Smooth muscle cell (in vitro differentiated cells): Measurements from ENCODE around the gene AKT3. TPM values are rescaled to one million over a fixed set of nuclear protein-coding genes. Genes with fewer than 3 reads are reported as not detected.

ENCODE experiments used
- DNase-seq: peaks from one replicate; lab custom pipeline; 2025; ENCODE audit not compliant: unreplicated experiment; lab: John Stamatoyannopoulos, UW
- H2AFZ ChIP-seq: fragments of 200-600 bp; sonication (generic); 2 replicates; pipeline ENCODE4 v1.6.0; 2016; ENCODE audit warnings: antibody characterized with exemption, low read depth, mild to moderate bottlenecking
- H3F3A ChIP-seq: fragments of 200-600 bp; sonication (generic); 2 replicates; pipeline ENCODE4 v1.6.0; 2017; ENCODE audit warnings: antibody characterized with exemption, low read depth
- H3K27ac ChIP-seq: fragments of 200-600 bp; sonication (generic); 2 replicates; pipeline ENCODE4 v1.5.1; 2016; ENCODE audit warnings: low read depth, mild to moderate bottlenecking
- H3K27me3 ChIP-seq: fragments of 200-600 bp; sonication (generic); 2 replicates; pipeline ENCODE4 v1.6.1; 2016; ENCODE audit warnings: low read depth, mild to moderate bottlenecking
- H3K36me3 ChIP-seq: fragments of 200-600 bp; sonication (generic); 2 replicates; pipeline ENCODE4 v1.5.1; 2016; ENCODE audit warnings: low read depth
- H3K4me1 ChIP-seq: fragments of 200-600 bp; sonication (generic); 2 replicates; pipeline ENCODE4 v1.5.1; 2016; ENCODE audit warnings: low read depth
- H3K4me2 ChIP-seq: fragments of 200-600 bp; sonication (generic); 2 replicates; pipeline ENCODE4 v1.6.0; 2016; ENCODE audit warnings: mild to moderate bottlenecking
- H3K4me3 ChIP-seq: fragments of 200-600 bp; sonication (generic); 2 replicates; pipeline ENCODE4 v1.5.1; 2016; ENCODE audit warnings: mild to moderate bottlenecking
- H3K79me2 ChIP-seq: fragments of 200-600 bp; sonication (generic); 2 replicates; pipeline ENCODE4 v1.6.0; 2016; ENCODE audit warnings: low read depth, mild to moderate bottlenecking
- H3K9ac ChIP-seq: fragments of 200-600 bp; sonication (generic); 2 replicates; pipeline ENCODE4 v1.6.0; 2016; ENCODE audit warnings: low read depth
- H3K9me3 ChIP-seq: fragments of 200-600 bp; sonication (generic); replicated peaks from 2 replicates; pipeline ENCODE4 v1.5.1; 2016; ENCODE audit warnings: low read depth
- H4K20me1 ChIP-seq: fragments of 200-600 bp; sonication (generic); 2 replicates; pipeline ENCODE4 v1.6.0; 2016; ENCODE audit warnings: low read depth
- WGBS: methylation state at CpG from one replicate; pipeline ENCODE4 v1.1.7; 2016; ENCODE audit warnings: low lambda C conversion rate; 5-methylcytosine and 5-hydroxymethylcytosine counted together
- polyA plus RNA-seq: library from polyadenylated mRNA; unstranded; fragments of >200 nt; fragmentation: Nextera tagmentation; extraction: Ambion mirVana; gene quantifications from 2 replicates; pipeline ENCODE4 v1.2.1, GENCODE V29; 2016
- total RNA-seq: library from RNA; depleted of rRNA; stranded (reverse); fragments of >200 nt; gene quantifications from 2 replicates; pipeline ENCODE4 v1.2.3, GENCODE V29; 2014
- TF ChIP-seq, protein P1 (sequence below): fragments of 200-600 bp; sonication (generic); IDR thresholded peaks from 2 replicates; pipeline ENCODE4 v1.5.1; 2017; ENCODE audit warnings: borderline replicate concordance, mild to moderate bottlenecking, antibody characterized with exemption; ENCODE audit not compliant: insufficient read depth, poor library complexity, severe bottlenecking

The AKT3 gene
- total and polyA plus RNA-seq, 2 experiments from 2014 or later, result 5.5 to 32.3 TPM

DNA sequence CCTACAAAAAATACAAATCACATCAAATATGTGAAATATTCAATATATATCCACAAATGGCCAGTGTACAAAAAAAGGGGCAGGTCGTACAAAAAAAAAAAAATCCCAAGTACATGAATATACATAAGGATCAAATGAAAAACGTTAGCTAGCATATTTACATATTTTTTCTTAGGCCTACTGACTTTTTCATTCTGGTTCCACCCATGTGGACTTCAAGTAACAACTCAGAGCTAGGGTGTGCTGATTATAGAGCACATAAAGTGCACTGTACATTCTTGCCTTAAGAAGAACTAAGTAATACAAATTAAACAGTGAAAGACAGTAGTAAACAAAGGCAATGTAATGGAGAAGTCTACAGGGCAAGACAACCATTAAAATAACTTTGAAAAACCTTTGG lies 297.0 kb downstream of the AKT3 start:
- no peaks in the 10 kb centered on the region for H4K20me1 ChIP-seq
- H3K27me3 ChIP-seq, result no peaks in the 10 kb centered on the region
- TF ChIP-seq, protein P1, sequence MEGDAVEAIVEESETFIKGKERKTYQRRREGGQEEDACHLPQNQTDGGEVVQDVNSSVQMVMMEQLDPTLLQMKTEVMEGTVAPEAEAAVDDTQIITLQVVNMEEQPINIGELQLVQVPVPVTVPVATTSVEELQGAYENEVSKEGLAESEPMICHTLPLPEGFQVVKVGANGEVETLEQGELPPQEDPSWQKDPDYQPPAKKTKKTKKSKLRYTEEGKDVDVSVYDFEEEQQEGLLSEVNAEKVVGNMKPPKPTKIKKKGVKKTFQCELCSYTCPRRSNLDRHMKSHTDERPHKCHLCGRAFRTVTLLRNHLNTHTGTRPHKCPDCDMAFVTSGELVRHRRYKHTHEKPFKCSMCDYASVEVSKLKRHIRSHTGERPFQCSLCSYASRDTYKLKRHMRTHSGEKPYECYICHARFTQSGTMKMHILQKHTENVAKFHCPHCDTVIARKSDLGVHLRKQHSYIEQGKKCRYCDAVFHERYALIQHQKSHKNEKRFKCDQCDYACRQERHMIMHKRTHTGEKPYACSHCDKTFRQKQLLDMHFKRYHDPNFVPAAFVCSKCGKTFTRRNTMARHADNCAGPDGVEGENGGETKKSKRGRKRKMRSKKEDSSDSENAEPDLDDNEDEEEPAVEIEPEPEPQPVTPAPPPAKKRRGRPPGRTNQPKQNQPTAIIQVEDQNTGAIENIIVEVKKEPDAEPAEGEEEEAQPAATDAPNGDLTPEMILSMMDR, result no peak
- no peaks in the 10 kb centered on the region for H3K36me3 ChIP-seq
- no peak overlapping the region for H3K4me2 ChIP-seq
- no peak overlapping the region for H3K4me3 ChIP-seq
- no peak overlapping the region for H3K9ac ChIP-seq
- no peak overlapping the region for H3K27ac ChIP-seq
- H3K4me1 ChIP-seq, result no peaks in the 10 kb centered on the region
- no peaks in the 10 kb centered on the region for H3F3A ChIP-seq
- H3K9me3 ChIP-seq, result no peaks in the 10 kb centered on the region
- 91% methylated on average over 2 of the region's 2 CpGs for WGBS
- no peaks in the 10 kb centered on the region for H3K79me2 ChIP-seq
- no peak for DNase-seq
- no peak overlapping the region for H2AFZ ChIP-seq

GRCh38 chr1:243550276-243550675 lies 299.8 kb downstream of the AKT3 start:
- Histone ChIP-seq H2AFZ (no peak overlapping the region), H3K4me2 (no peak overlapping the region), H3F3A (no peaks in the 10 kb centered on the region), H3K9ac (no peak overlapping the region), H4K20me1 (no peaks in the 10 kb centered on the region), H3K36me3 (no peaks in the 10 kb centered on the region), H3K4me1 (no peaks in the 10 kb centered on the region), H3K27me3 (no peaks in the 10 kb centered on the region), H3K79me2 (no peaks in the 10 kb centered on the region), H3K9me3 (no peaks in the 10 kb centered on the region), H3K4me3 (no peak overlapping the region), H3K27ac (no peak overlapping the region)
- 79% methylated on average over 6 of the region's 6 CpGs for WGBS
- no peak for DNase-seq
- TF ChIP-seq, protein P1, result no peak

GRCh38 chr1:243549791-243550190 lies 300.3 kb downstream of the AKT3 start:
- no peaks in the 10 kb centered on the region for H3K36me3 ChIP-seq
- no peaks in the 10 kb centered on the region for H3K4me1 ChIP-seq
- H3K79me2 ChIP-seq, result no peaks in the 10 kb centered on the region
- H3F3A ChIP-seq, result no peaks in the 10 kb centered on the region
- H3K9ac ChIP-seq, result no peak overlapping the region
- H3K27me3 ChIP-seq, result no peaks in the 10 kb centered on the region
- no peak for DNase-seq
- no peaks in the 10 kb centered on the region for H4K20me1 ChIP-seq
- H3K4me2 ChIP-seq, result no peak overlapping the region
- no peak overlapping the region for H2AFZ ChIP-seq
- no peak overlapping the region for H3K4me3 ChIP-seq
- H3K9me3 ChIP-seq, result no peaks in the 10 kb centered on the region
- peak overlapping the region; percentile 64 for H3K27ac ChIP-seq
- TF ChIP-seq, protein P1, result no peak

- Histone ChIP-seq H4K20me1 (no peaks in the 10 kb centered on the region), H3K79me2 (no peaks in the 10 kb centered on the region), H3K27me3 (no peaks in the 10 kb centered on the region), H3K4me3 (no peak overlapping the region), H3K9ac (no peak overlapping the region), H3K36me3 (no peaks in the 10 kb centered on the region), H2AFZ (no peak overlapping the region), H3K4me2 (peak overlapping the region; percentile 44), H3K4me1 (no peaks in the 10 kb centered on the region), H3K27ac (peak overlapping the region; percentile 64), H3F3A (no peaks in the 10 kb centered on the region), H3K9me3 (no peaks in the 10 kb centered on the region)
- no peak for DNase-seq
- TF ChIP-seq, protein P1, result no peak
These were observed 300.9 kb downstream of the AKT3 start for GRCh38 chr1:243549108-243549507.
